Caco-2 (cell line): ENCODE data around the gene ATXN7L1. TPM values are rescaled to one million over a fixed set of nuclear protein-coding genes. Genes with fewer than 3 reads are reported as not detected.
A peak's percentile ranks its signal among the peaks of the same experiment; 100 is the strongest.

ENCODE experiments used
- BruUV-seq: library from RNA; stranded (reverse); fragments of 400-500 nt; replicated peaks from 2 replicates; lab custom pipeline; 2021; lab: Mats Ljungman, UMichigan
- CTCF ChIA-PET: fragments of 300-600 bp; sonication (Branson Sonifier 250); formaldehyde crosslinking; loops from one replicate; lab custom pipeline; 2022; ENCODE audit warnings: antibody characterized with exemption; lab: Charles Lee
- POLR2A ChIA-PET: fragments of 300-600 bp; sonication (Branson Sonifier 250); formaldehyde crosslinking; loops from one replicate; lab custom pipeline; 2022; ENCODE audit warnings: antibody characterized with exemption; lab: Charles Lee
- DNase-seq, 2 experiments: peaks; one replicate each; pipeline versions ENCODE4 v3.0.0 to v3.0.0-alpha.2; 2020 to 2022
- H3K27me3 ChIP-seq: replicated peaks from 2 replicates; pipeline ENCODE4 v1.6.0; 2011; ENCODE audit warnings: low read length; ENCODE audit not compliant: control insufficient read depth, insufficient read depth
- H3K36me3 ChIP-seq: 2 replicates; pipeline ENCODE4 v1.5.1; 2011; ENCODE audit warnings: low read length; ENCODE audit not compliant: control insufficient read depth, insufficient read depth
- H3K4me1 ChIP-seq: fragments of 250-450 bp; sonication (Bioruptor Pico); 2 replicates; pipeline ENCODE4 v1.5.1; 2020; ENCODE audit warnings: mild to moderate bottlenecking
- H3K4me3 ChIP-seq: 2 replicates; pipeline ENCODE4 v1.5.1; 2011; ENCODE audit warnings: low read depth, mild to moderate bottlenecking, control low read depth, low read length
- H3K9me3 ChIP-seq: fragments of 250-450 bp; sonication (Bioruptor Pico); 2 replicates; pipeline ENCODE4 v1.5.1; 2020; ENCODE audit warnings: mild to moderate bottlenecking, moderate library complexity
- H3K27ac Mint-ChIP-seq: one replicate; pipeline ENCODE4 v1.8.0; 2022; ENCODE audit warnings: mixed read lengths; ENCODE audit not compliant: unreplicated experiment
- H3K27me3 Mint-ChIP-seq: one replicate; pipeline ENCODE4 v1.8.0; 2022; ENCODE audit warnings: mixed read lengths; ENCODE audit not compliant: insufficient read depth, unreplicated experiment
- H3K36me3 Mint-ChIP-seq: one replicate; pipeline ENCODE4 v1.8.0; 2022; ENCODE audit warnings: mild to moderate bottlenecking, mixed read lengths; ENCODE audit not compliant: insufficient read depth, unreplicated experiment
- H3K4me1 Mint-ChIP-seq: one replicate; pipeline ENCODE4 v1.8.0; 2022; ENCODE audit warnings: low read depth, mixed read lengths; ENCODE audit not compliant: unreplicated experiment
- H3K4me3 Mint-ChIP-seq: one replicate; pipeline ENCODE4 v1.8.0; 2022; ENCODE audit warnings: mild to moderate bottlenecking, moderate library complexity, mixed read lengths; ENCODE audit not compliant: unreplicated experiment
- H3K9me3 Mint-ChIP-seq: one replicate; pipeline ENCODE4 v1.8.0; 2022; ENCODE audit warnings: mixed read lengths; ENCODE audit not compliant: unreplicated experiment
- intact Hi-C: fragments of 100-400 bp; cut with micrococcal nuclease; formaldehyde crosslinking; loops from one replicate; pipeline ENCODE4 v1.10.0; 2022; ENCODE audit not compliant: unreplicated experiment
- total RNA-seq: library from RNA; stranded (reverse); gene quantifications from 2 replicates; pipeline ENCODE4 v1.2.3, GENCODE V29; 2022
- TF ChIP-seq, protein P1 (sequence below), 2 experiments: fragments of 200-600 bp in 1 of 2; IDR thresholded peaks; 1 replicate in 1 of 2; 2 replicates in 1 of 2; pipeline versions ENCODE4 v1.5.1 to v1.8.0; 2011 to 2022; ENCODE audit warnings: antibody characterized with exemption in 1 of 2, control low read depth in 1 of 2, inconsistent platforms in 1 of 2, low read depth in 1 of 2, low read length in 1 of 2, mild to moderate bottlenecking in 1 of 2, moderate library complexity in 1 of 2; ENCODE audit not compliant: insufficient read depth in 1 of 2, severe bottlenecking in 1 of 2, unreplicated experiment in 1 of 2

The ATXN7L1 gene
- total RNA-seq, 1 experiment from 2014 or later = 14.1 TPM

DNA sequence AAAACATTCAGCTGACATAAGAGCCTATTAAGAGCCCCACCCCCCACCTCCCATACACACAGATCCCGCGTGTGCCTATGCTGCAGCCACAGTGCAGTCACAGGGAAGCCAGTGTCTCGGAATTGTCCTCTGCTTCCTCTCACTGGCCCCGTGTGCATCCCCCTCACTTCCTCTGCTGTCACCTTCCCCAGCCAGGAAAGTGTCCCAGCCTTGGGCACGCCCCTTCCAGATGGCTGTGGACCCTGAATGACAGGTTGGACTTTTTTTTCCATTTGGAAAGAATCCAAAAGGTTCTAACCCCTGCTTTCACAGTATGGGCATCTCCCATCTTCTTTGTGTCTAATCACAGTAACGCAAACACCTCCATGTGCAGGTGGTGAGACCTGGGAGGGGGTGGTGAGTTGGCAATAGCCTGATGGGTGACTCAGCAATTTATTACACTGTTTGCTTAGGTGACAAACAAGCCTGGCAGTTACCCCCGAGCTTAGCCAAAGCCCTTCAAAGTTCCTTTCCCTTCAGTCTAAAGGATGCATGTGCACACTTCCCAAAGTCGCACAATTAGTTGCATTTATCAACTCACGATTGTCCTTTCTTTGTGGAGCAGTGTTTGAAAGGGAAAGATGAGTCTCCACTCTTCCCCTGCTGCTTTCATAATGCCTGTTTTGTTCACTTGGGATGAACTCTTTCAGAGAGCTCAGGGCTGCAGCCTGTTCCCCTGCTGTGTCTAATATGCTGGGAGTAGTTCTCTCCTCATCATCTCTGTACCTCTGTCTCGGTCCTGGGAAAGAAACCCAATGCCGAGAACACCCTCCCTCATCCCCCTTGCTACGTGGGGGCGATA lies 227.6 kb downstream of the ATXN7L1 start:
- Mint-ChIP-seq H3K27ac (peak overlapping the region; percentile 1), H3K4me1 (peaks cover 25% of the 10 kb centered on the region), H3K36me3 (no peaks in the 10 kb centered on the region), H3K4me3 (no peak overlapping the region), H3K27me3 (no peaks in the 10 kb centered on the region), H3K9me3 (no peaks in the 10 kb centered on the region)
- no peak overlapping the region for H3K4me3 ChIP-seq
- H3K36me3 ChIP-seq = no peaks in the 10 kb centered on the region
- peak; percentile 36 to 49 for DNase-seq
- H3K9me3 ChIP-seq = no peaks in the 10 kb centered on the region
- TF ChIP-seq, protein P1, sequence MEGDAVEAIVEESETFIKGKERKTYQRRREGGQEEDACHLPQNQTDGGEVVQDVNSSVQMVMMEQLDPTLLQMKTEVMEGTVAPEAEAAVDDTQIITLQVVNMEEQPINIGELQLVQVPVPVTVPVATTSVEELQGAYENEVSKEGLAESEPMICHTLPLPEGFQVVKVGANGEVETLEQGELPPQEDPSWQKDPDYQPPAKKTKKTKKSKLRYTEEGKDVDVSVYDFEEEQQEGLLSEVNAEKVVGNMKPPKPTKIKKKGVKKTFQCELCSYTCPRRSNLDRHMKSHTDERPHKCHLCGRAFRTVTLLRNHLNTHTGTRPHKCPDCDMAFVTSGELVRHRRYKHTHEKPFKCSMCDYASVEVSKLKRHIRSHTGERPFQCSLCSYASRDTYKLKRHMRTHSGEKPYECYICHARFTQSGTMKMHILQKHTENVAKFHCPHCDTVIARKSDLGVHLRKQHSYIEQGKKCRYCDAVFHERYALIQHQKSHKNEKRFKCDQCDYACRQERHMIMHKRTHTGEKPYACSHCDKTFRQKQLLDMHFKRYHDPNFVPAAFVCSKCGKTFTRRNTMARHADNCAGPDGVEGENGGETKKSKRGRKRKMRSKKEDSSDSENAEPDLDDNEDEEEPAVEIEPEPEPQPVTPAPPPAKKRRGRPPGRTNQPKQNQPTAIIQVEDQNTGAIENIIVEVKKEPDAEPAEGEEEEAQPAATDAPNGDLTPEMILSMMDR (IDR thresholded peaks at IDR 0.05; ENCODE audit: insufficient read depth in 1 of 2, low read depth in 1 of 2, low read length in 1 of 2, severe bottlenecking in 1 of 2, unreplicated experiment in 1 of 2) = no peak
- ChIA-PET POLR2A (no interaction called here), CTCF (no interaction called here)
- no peaks in the 10 kb centered on the region for H3K27me3 ChIP-seq
- peaks cover 11% of the 10 kb centered on the region for H3K4me1 ChIP-seq
- intact Hi-C loops = no loop called here
- BruUV-seq = no TSS peak

DNA sequence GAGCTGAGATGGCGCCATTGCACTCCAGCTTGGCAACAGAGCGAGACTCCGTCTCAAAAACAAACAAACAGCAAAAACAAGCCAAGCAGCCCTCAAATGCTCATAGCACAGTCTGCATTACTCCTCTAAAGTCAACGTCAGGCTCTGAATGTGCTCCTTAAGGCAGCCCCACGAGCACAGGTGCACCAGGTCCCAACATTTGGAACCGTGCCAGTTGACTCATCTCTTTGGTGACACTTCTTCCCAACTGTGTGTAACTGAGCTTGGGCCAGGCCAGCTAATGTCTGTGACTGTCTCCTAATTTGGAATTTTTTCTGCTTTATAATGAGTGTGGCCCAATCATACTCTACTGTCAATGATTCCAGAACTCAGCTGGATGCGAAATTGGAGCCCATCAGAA lies 228.8 kb downstream of the ATXN7L1 start:
- Histone ChIP-seq H3K4me3 (no peak overlapping the region), H3K4me1 (peaks cover 11% of the 10 kb centered on the region), H3K9me3 (no peaks in the 10 kb centered on the region), H3K36me3 (no peaks in the 10 kb centered on the region), H3K27me3 (no peaks in the 10 kb centered on the region)
- ChIA-PET POLR2A (no interaction called here), CTCF (no interaction called here)
- intact Hi-C loops = no loop called here
- H3K36me3 Mint-ChIP-seq = no peaks in the 10 kb centered on the region
- BruUV-seq = no TSS peak
- no peaks in the 10 kb centered on the region for H3K9me3 Mint-ChIP-seq
- DNase-seq = no peak
- H3K4me1 Mint-ChIP-seq = peaks cover 20% of the 10 kb centered on the region
- no peaks in the 10 kb centered on the region for H3K27me3 Mint-ChIP-seq
- H3K4me3 Mint-ChIP-seq = no peak overlapping the region
- H3K27ac Mint-ChIP-seq = no peak overlapping the region
- TF ChIP-seq, protein P1 (IDR thresholded peaks at IDR 0.05; ENCODE audit: insufficient read depth in 1 of 2, low read depth in 1 of 2, low read length in 1 of 2, severe bottlenecking in 1 of 2, unreplicated experiment in 1 of 2) = no peak

DNA sequence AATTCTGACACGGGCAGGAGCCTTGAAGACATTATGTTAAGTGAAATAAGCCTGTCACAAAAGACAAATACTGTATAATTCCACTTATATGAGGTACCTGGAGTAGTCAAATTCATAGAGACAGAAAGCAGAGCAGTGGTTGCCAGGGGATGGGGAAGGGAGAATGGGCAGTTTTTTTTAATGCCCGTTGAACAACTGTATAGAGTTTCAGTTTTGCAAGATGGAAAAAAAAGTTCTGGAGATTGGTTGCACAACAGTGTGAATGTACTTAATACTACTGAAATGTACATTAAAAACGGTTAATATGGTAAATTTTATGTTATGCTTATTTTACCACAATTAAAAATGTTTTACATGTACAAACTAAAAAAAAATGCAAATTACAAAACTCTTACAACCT lies 231.5 kb downstream of the ATXN7L1 start:
- H3K27ac Mint-ChIP-seq = no peak overlapping the region
- H3K27me3 Mint-ChIP-seq = no peaks in the 10 kb centered on the region
- Histone ChIP-seq H3K4me3 (no peak overlapping the region), H3K36me3 (no peaks in the 10 kb centered on the region), H3K4me1 (peaks cover 11% of the 10 kb centered on the region), H3K27me3 (no peaks in the 10 kb centered on the region), H3K9me3 (no peaks in the 10 kb centered on the region)
- no peaks in the 10 kb centered on the region for H3K36me3 Mint-ChIP-seq
- no TSS peak for BruUV-seq
- CTCF ChIA-PET = no interaction called here
- intact Hi-C loops = no loop called here
- peaks cover 20% of the 10 kb centered on the region for H3K4me1 Mint-ChIP-seq
- no peak overlapping the region for H3K4me3 Mint-ChIP-seq
- POLR2A ChIA-PET = no interaction called here
- TF ChIP-seq, protein P1 (IDR thresholded peaks at IDR 0.05; ENCODE audit: insufficient read depth in 1 of 2, low read depth in 1 of 2, low read length in 1 of 2, severe bottlenecking in 1 of 2, unreplicated experiment in 1 of 2) = no peak
- no peaks in the 10 kb centered on the region for H3K9me3 Mint-ChIP-seq
- no peak for DNase-seq
